SU-DHL-6 (cell line): ENCODE results near the gene CDKAL1.

ENCODE experiments used
- H2AFZ ChIP-seq: fragments of 200-600 bp; sonication (generic); 2 replicates; pipeline ENCODE4 v1.6.1; 2014; ENCODE audit warnings: low read depth, mild to moderate bottlenecking, moderate library complexity, mixed read lengths, antibody characterized with exemption, low read length; ENCODE audit not compliant: severe bottlenecking
- H3F3A ChIP-seq: fragments of 200-600 bp; shearing (Covaris generic); 2 replicates; pipeline ENCODE4 v1.6.0; 2016; ENCODE audit warnings: antibody characterized with exemption, mild to moderate bottlenecking; ENCODE audit not compliant: insufficient read depth
- H3K27ac ChIP-seq: fragments of 200-600 bp; sonication (generic); 2 replicates; pipeline ENCODE4 v1.5.1; 2016; ENCODE audit warnings: low read depth, mild to moderate bottlenecking, low read length, moderate library complexity, mixed read lengths
- H3K27me3 ChIP-seq: fragments of 200-600 bp; sonication (generic), shearing (Covaris generic); 2 replicates; pipeline ENCODE4 v1.6.0; 2014; ENCODE audit warnings: mild to moderate bottlenecking, low read length
- H3K36me3 ChIP-seq: fragments of 200-600 bp; sonication (generic); 2 replicates; pipeline ENCODE4 v1.6.1; 2014; ENCODE audit warnings: mild to moderate bottlenecking, low read length, mixed read lengths
- H3K4me2 ChIP-seq: fragments of 300-600, 200-600 bp; shearing (Covaris generic), sonication (generic); 2 replicates; pipeline ENCODE4 v1.6.0; 2014; ENCODE audit warnings: low read length, low read depth, mild to moderate bottlenecking; ENCODE audit not compliant: poor library complexity, severe bottlenecking
- H3K4me3 ChIP-seq: fragments of 200-600 bp; sonication (generic); 2 replicates; pipeline ENCODE4 v1.5.1; 2014; ENCODE audit warnings: antibody characterized with exemption, low read length, mild to moderate bottlenecking, mixed read lengths; ENCODE audit not compliant: insufficient read depth, poor library complexity, severe bottlenecking
- H3K79me2 ChIP-seq: fragments of 200-600 bp; sonication (generic); 2 replicates; pipeline ENCODE4 v1.6.1; 2014; ENCODE audit warnings: mild to moderate bottlenecking, low read length, moderate library complexity; ENCODE audit not compliant: insufficient read depth
- H3K9ac ChIP-seq: fragments of 200-600 bp; sonication (generic); 2 replicates; pipeline ENCODE4 v1.7.0; 2014; ENCODE audit warnings: mild to moderate bottlenecking, low read length
- H3K9me2 ChIP-seq: fragments of 200-600 bp; sonication (generic); replicated peaks from 2 replicates; pipeline ENCODE4 v1.6.1; 2014; ENCODE audit warnings: low read length; ENCODE audit not compliant: insufficient read depth
- H3K9me3 ChIP-seq: fragments of 200-600 bp; sonication (generic); 2 replicates; pipeline ENCODE4 v1.6.1; 2014; ENCODE audit warnings: low read length, mixed read lengths; ENCODE audit not compliant: insufficient read depth
- H4K20me1 ChIP-seq: fragments of 200-600 bp; sonication (generic); 2 replicates; pipeline ENCODE4 v1.6.1; 2014; ENCODE audit warnings: low read depth, mild to moderate bottlenecking, antibody characterized with exemption, low read length, moderate library complexity, mixed read lengths
- EZH2phosphoT487 ChIP-seq: fragments of 200-600 bp; sonication (generic), shearing (Covaris generic); conservative IDR thresholded peaks from 2 replicates; pipeline ENCODE4 v1.6.1; 2018; ENCODE audit warnings: mild to moderate bottlenecking, antibody characterized with exemption, low read length, moderate library complexity, mixed read lengths
- TF ChIP-seq, protein P1 (sequence below): fragments of 200-600 bp; sonication (generic); IDR thresholded peaks from one replicate; pipeline ENCODE4 v1.5.1; 2017; ENCODE audit warnings: antibody characterized with exemption, mild to moderate bottlenecking, low read length, moderate library complexity; ENCODE audit not compliant: insufficient read depth, poor library complexity, severe bottlenecking

The CDKAL1 gene

DNA sequence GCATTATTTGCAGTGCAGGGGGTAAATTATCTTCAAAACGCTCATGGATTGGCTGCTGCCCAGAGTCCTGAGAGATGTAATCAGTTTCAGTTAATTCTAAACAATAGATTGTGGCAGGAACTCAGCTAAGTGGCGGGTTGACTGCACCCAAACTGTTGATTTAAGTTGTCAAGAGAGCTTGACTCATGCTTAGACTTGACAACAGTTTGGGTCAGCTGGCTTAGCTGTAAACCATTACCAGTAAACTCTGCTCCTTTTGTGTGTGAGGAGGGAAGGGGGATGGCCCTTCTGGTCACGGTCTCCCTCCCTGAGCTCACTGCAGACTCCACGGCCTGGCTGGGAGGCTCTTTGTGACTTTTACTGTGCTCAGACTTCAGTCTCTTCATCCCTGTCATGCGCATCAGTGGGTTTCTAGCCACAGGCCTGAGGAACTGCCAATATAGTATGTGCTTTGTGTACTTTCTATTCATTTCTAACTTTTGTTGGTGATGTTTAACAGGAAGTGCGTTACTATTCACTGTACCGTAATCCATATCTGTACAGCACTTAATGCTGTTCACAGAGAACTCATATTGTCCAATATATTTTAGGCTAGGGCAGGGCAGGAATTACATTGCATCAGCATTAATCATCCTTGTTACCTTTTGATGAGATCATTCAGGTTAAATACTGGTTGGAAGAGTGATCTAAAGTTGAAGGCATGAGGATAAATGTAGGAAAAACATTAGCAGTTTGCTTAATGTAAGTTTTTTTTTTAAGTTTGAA lies 488.3 kb downstream of the CDKAL1 start:
- Histone ChIP-seq H3F3A (no peaks in the 10 kb centered on the region), H3K9me3 (no peaks in the 10 kb centered on the region), H2AFZ (no peak overlapping the region), H4K20me1 (no peaks in the 10 kb centered on the region), H3K9ac (no peak overlapping the region), H3K9me2 (no peaks in the 10 kb centered on the region), H3K79me2 (no peaks in the 10 kb centered on the region), H3K4me3 (no peak overlapping the region), H3K27ac (no peak overlapping the region), H3K27me3 (no peaks in the 10 kb centered on the region), H3K36me3 (no peaks in the 10 kb centered on the region), H3K4me2 (no peak overlapping the region)
- TF ChIP-seq, protein P1, sequence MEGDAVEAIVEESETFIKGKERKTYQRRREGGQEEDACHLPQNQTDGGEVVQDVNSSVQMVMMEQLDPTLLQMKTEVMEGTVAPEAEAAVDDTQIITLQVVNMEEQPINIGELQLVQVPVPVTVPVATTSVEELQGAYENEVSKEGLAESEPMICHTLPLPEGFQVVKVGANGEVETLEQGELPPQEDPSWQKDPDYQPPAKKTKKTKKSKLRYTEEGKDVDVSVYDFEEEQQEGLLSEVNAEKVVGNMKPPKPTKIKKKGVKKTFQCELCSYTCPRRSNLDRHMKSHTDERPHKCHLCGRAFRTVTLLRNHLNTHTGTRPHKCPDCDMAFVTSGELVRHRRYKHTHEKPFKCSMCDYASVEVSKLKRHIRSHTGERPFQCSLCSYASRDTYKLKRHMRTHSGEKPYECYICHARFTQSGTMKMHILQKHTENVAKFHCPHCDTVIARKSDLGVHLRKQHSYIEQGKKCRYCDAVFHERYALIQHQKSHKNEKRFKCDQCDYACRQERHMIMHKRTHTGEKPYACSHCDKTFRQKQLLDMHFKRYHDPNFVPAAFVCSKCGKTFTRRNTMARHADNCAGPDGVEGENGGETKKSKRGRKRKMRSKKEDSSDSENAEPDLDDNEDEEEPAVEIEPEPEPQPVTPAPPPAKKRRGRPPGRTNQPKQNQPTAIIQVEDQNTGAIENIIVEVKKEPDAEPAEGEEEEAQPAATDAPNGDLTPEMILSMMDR, result no peak
- no peak for TF ChIP-seq EZH2phosphoT487

GRCh38 chr6:21023210-21023609 lies 489.0 kb downstream of the CDKAL1 start:
- Histone ChIP-seq H3K4me2 (no peak overlapping the region), H3F3A (no peaks in the 10 kb centered on the region), H3K27me3 (no peaks in the 10 kb centered on the region), H3K36me3 (no peaks in the 10 kb centered on the region), H3K27ac (no peak overlapping the region), H4K20me1 (no peaks in the 10 kb centered on the region), H3K4me3 (no peak overlapping the region), H3K9me2 (no peaks in the 10 kb centered on the region), H3K9me3 (no peaks in the 10 kb centered on the region), H3K79me2 (no peaks in the 10 kb centered on the region), H2AFZ (no peak overlapping the region), H3K9ac (no peak overlapping the region)
- TF ChIP-seq, protein P1, result no peak
- no peak for TF ChIP-seq EZH2phosphoT487

DNA sequence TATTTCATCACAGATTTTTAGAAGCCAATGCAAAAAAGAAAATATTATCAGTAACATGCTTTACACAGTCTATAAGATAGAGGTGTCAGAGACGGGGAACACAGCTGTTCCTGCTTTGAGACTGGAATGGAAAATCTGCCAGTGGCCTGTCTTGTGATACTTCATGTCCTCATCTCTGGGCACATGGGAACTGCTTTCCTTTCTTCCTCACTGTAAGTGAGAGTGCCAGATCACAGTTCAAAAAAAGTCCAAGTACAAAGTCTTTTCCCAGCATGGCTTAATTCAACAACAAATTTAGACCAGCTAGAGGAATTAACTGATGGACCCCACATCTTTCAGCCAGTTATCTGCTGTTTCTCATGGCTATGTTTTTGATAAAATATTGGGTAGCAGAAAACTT lies 490.4 kb downstream of the CDKAL1 start:
- TF ChIP-seq EZH2phosphoT487, result no peak
- TF ChIP-seq, protein P1, result no peak
- no peaks in the 10 kb centered on the region for H3K9me2 ChIP-seq
- no peak overlapping the region for H3K4me2 ChIP-seq
- H3K36me3 ChIP-seq, result no peaks in the 10 kb centered on the region
- no peaks in the 10 kb centered on the region for H4K20me1 ChIP-seq
- H3K27ac ChIP-seq, result no peak overlapping the region
- H3K4me3 ChIP-seq, result no peak overlapping the region
- no peak overlapping the region for H3K9ac ChIP-seq
- H3K9me3 ChIP-seq, result no peaks in the 10 kb centered on the region
- H3K79me2 ChIP-seq, result no peaks in the 10 kb centered on the region
- no peak overlapping the region for H2AFZ ChIP-seq
- no peaks in the 10 kb centered on the region for H3F3A ChIP-seq
- H3K27me3 ChIP-seq, result no peaks in the 10 kb centered on the region
